ENCODE data around the gene CLIP2.

DNA sequence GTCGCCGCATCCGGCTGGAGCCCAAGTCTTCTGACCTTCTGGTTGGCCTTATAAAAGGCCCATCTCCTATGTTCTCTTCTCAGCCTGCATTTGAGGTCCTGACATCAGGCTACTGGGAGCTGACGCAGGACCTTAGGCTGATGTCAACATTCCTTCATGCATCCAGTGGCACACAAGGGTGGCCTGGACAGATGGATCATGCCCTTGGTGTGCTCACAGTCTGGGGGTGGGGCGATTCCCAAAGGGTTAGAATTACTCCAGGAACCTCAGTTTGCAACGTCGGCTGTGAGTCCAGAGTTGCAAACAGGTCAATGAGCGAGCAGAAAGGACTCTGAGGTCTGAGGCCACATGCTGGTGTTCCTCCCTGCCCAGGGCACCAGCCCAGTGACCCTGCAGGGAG is 8.2 kb upstream of the CLIP2 start:
- TF ChIP-seq EGR1 (IDR thresholded peaks at IDR 0.05) (no peak), CEBPB (IDR thresholded peaks at IDR 0.05) (no peak), EP300 (IDR thresholded peaks at IDR 0.05; ENCODE audit: borderline replicate concordance) (no peak)
- TF ChIP-seq, protein P1, sequence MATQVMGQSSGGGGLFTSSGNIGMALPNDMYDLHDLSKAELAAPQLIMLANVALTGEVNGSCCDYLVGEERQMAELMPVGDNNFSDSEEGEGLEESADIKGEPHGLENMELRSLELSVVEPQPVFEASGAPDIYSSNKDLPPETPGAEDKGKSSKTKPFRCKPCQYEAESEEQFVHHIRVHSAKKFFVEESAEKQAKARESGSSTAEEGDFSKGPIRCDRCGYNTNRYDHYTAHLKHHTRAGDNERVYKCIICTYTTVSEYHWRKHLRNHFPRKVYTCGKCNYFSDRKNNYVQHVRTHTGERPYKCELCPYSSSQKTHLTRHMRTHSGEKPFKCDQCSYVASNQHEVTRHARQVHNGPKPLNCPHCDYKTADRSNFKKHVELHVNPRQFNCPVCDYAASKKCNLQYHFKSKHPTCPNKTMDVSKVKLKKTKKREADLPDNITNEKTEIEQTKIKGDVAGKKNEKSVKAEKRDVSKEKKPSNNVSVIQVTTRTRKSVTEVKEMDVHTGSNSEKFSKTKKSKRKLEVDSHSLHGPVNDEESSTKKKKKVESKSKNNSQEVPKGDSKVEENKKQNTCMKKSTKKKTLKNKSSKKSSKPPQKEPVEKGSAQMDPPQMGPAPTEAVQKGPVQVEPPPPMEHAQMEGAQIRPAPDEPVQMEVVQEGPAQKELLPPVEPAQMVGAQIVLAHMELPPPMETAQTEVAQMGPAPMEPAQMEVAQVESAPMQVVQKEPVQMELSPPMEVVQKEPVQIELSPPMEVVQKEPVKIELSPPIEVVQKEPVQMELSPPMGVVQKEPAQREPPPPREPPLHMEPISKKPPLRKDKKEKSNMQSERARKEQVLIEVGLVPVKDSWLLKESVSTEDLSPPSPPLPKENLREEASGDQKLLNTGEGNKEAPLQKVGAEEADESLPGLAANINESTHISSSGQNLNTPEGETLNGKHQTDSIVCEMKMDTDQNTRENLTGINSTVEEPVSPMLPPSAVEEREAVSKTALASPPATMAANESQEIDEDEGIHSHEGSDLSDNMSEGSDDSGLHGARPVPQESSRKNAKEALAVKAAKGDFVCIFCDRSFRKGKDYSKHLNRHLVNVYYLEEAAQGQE (IDR thresholded peaks at IDR 0.05; ENCODE audit: low read depth): no peak
